Endodermal cell (in vitro differentiated cells): ENCODE measurements around the gene SECISBP2. TPM values are rescaled to one million over a fixed set of nuclear protein-coding genes. Genes with fewer than 3 reads are reported as not detected.
A peak's percentile ranks its signal among the peaks of the same experiment; 100 is the strongest.

Source experiments
- DNase-seq: peaks from one replicate; pipeline ENCODE4 v3.0.0-alpha.2; 2017
- H3K27ac ChIP-seq: 2 replicates; pipeline ENCODE4 v1.5.1; 2013; ENCODE audit warnings: mild to moderate bottlenecking, low read depth, low read length, moderate library complexity
- H3K27me3 ChIP-seq: 2 replicates; pipeline ENCODE4 v1.6.1; 2013; ENCODE audit warnings: mild to moderate bottlenecking, low read length, moderate library complexity; ENCODE audit not compliant: insufficient read depth, control insufficient read depth, poor library complexity, severe bottlenecking
- H3K36me3 ChIP-seq: 2 replicates; pipeline ENCODE4 v1.7.0; 2013; ENCODE audit warnings: mild to moderate bottlenecking, low read length, moderate library complexity; ENCODE audit not compliant: control insufficient read depth, insufficient read depth
- H3K4me1 ChIP-seq: one replicate; pipeline ENCODE4 v1.7.0; 2013; ENCODE audit warnings: low read length; ENCODE audit not compliant: control insufficient read depth, insufficient read depth
- H3K4me3 ChIP-seq: 2 replicates; pipeline ENCODE4 v1.5.1; 2013; ENCODE audit warnings: mild to moderate bottlenecking, low read length, moderate library complexity
- H3K9ac ChIP-seq: 2 replicates; pipeline ENCODE4 v1.6.1; 2013; ENCODE audit warnings: mild to moderate bottlenecking, low read length, moderate library complexity; ENCODE audit not compliant: poor library complexity, severe bottlenecking; ENCODE audit errors: extremely low read depth
- H3K9me3 ChIP-seq: 2 replicates; pipeline ENCODE4 v1.6.1; 2013; ENCODE audit warnings: mild to moderate bottlenecking, low read length, moderate library complexity; ENCODE audit not compliant: control insufficient read depth
- H3K27ac Mint-ChIP-seq: 2 replicates; pipeline ENCODE4 v1.8.0; 2020; ENCODE audit warnings: mixed read lengths
- H3K27me3 Mint-ChIP-seq: 2 replicates; pipeline ENCODE4 v1.8.0; 2021; ENCODE audit warnings: mild to moderate bottlenecking, mixed read lengths; ENCODE audit not compliant: insufficient read depth
- H3K36me3 Mint-ChIP-seq: 2 replicates; pipeline ENCODE4 v1.8.0; 2020; ENCODE audit warnings: low read depth, mixed read lengths
- H3K4me1 Mint-ChIP-seq: 2 replicates; pipeline ENCODE4 v1.8.0; 2020; ENCODE audit warnings: mixed read lengths
- H3K4me3 Mint-ChIP-seq: 2 replicates; pipeline ENCODE4 v1.8.0; 2020; ENCODE audit warnings: mild to moderate bottlenecking, moderate library complexity, mixed read lengths
- H3K9me3 Mint-ChIP-seq: 2 replicates; pipeline ENCODE4 v1.8.0; 2020; ENCODE audit warnings: mild to moderate bottlenecking, mixed read lengths
- CTCF ChIP-seq: fragments of 200-600 bp; sonication (generic); conservative IDR thresholded peaks from 2 replicates; pipeline ENCODE4 v1.5.0; 2021; ENCODE audit warnings: antibody characterized with exemption, mild to moderate bottlenecking
- WGBS, 2 experiments: methylation state at CpG; one replicate each; pipeline versions ENCODE4 v1.1.5 to v1.1.7; 2013; ENCODE audit warnings: missing lambda C conversion rate in 2 of 2, mixed read lengths in 1 of 2; ENCODE audit not compliant: insufficient coverage in 1 of 2, insufficient read length in 1 of 2; 5-methylcytosine and 5-hydroxymethylcytosine counted together
- total RNA-seq, 2 donors: library from RNA; stranded (reverse); fragmentation: NEBNext Ultra II Directional in 1 of 2; extraction: Animal tissue kit (Norgen Biotek cat#: 25700) in 1 of 2; gene quantifications; 2 replicates in 1 of 2; 3 replicates in 1 of 2; pipeline ENCODE4 v1.2.1, GENCODE V29; 2021

Gene SECISBP2
- total RNA-seq, 2 donors from 2014 or later, result 55.7 to 56.0 TPM

DNA sequence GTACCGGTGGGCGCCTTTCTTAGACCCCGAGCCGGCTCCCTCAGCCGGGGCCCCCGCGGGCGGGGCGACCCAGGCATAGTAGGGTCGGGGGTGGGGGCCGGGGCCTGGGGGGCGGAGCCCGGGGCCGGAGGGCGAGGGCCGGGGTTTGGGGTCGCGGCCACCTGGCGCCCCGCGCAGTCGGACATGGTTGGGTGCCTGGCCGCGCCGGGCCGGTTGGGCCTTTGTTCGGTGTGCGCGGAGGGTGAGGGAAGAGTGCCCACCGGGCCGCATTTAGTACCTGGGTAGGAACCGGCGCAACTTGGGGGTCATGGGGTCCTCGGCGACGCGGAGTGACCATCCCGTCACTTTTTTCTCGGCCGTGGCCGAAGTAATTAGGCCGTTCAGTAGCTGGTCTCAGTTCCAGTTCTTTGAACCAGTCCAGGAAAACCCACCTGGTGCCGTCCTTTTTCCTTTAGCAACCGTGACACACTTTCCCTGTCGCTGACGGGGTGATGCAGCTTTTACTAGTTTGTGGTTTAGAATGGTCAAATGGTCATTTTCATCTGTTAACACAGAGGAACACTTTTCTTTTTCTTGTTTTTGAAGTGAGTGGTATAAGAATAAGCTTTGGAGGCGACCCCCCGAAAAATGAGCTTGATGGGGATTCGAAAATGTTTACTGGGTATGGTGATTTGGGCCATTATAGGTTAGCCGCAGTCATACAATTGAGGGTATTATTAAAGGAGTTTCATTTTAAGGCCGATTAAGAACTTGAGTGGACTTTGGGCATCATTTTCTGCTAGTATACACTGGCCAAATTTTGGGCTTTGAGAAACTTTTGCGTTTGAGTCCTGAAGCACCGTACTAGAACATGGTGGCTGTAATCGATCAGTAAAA, 6.7 kb upstream of the SECISBP2 start:
- Histone ChIP-seq H3K9ac (peak overlapping the region; percentile 98), H3K36me3 (peaks cover 36% of the 10 kb centered on the region), H3K27me3 (no peaks in the 10 kb centered on the region), H3K27ac (peak overlapping the region; percentile 90), H3K4me1 (peaks cover 7% of the 10 kb centered on the region), H3K4me3 (peak overlapping the region; percentile 96), H3K9me3 (no peaks in the 10 kb centered on the region)
- peak overlapping the region; percentile 94 for H3K4me3 Mint-ChIP-seq
- DNase-seq, result no peak
- peaks cover 20% of the 10 kb centered on the region for H3K4me1 Mint-ChIP-seq
- H3K9me3 Mint-ChIP-seq, result no peaks in the 10 kb centered on the region
- no peaks in the 10 kb centered on the region for H3K27me3 Mint-ChIP-seq
- H3K27ac Mint-ChIP-seq, result peak overlapping the region; percentile 99
- WGBS, 2 experiments, result 0% methylated on average over 19 to 54 of the region's 54 CpGs
- no peak for TF ChIP-seq CTCF
- H3K36me3 Mint-ChIP-seq, result peaks cover 25% of the 10 kb centered on the region

- TF ChIP-seq CTCF, result no peak
- H3K4me3 ChIP-seq, result peak overlapping the region; percentile 96
- DNase-seq, result no peak
- H3K27me3 Mint-ChIP-seq, result no peaks in the 10 kb centered on the region
- 0% methylated on average over 6 to 8 of the region's 8 CpGs for WGBS, 2 experiments
- no peaks in the 10 kb centered on the region for H3K27me3 ChIP-seq
- H3K9me3 Mint-ChIP-seq, result no peaks in the 10 kb centered on the region
- no peak overlapping the region for H3K27ac ChIP-seq
- peak overlapping the region; percentile 94 for H3K27ac Mint-ChIP-seq
- H3K4me1 Mint-ChIP-seq, result peaks cover 19% of the 10 kb centered on the region
- H3K4me1 ChIP-seq, result peaks cover 7% of the 10 kb centered on the region
- peak overlapping the region; percentile 94 for H3K4me3 Mint-ChIP-seq
- peak overlapping the region; percentile 98 for H3K9ac ChIP-seq
- H3K9me3 ChIP-seq, result no peaks in the 10 kb centered on the region
- peaks cover 43% of the 10 kb centered on the region for H3K36me3 ChIP-seq
- peaks cover 26% of the 10 kb centered on the region for H3K36me3 Mint-ChIP-seq
These were observed 6.1 kb upstream of the SECISBP2 start for GRCh38 chr9:89312222-89312571.

- peak overlapping the region; percentile 98 for H3K9ac ChIP-seq
- H3K4me1 ChIP-seq, result peaks cover 7% of the 10 kb centered on the region
- no peak overlapping the region for H3K27ac ChIP-seq
- H3K36me3 ChIP-seq, result peaks cover 49% of the 10 kb centered on the region
- H3K36me3 Mint-ChIP-seq, result peaks cover 27% of the 10 kb centered on the region
- TF ChIP-seq CTCF, result no peak
- H3K27me3 Mint-ChIP-seq, result no peaks in the 10 kb centered on the region
- peaks cover 19% of the 10 kb centered on the region for H3K4me1 Mint-ChIP-seq
- 69% methylated on average over 1 of the region's 1 CpG; no CpG with 5 or more reads in 1 of the 2 experiments for WGBS, 2 experiments
- H3K27me3 ChIP-seq, result no peaks in the 10 kb centered on the region
- H3K27ac Mint-ChIP-seq, result peak overlapping the region; percentile 42
- H3K9me3 Mint-ChIP-seq, result no peaks in the 10 kb centered on the region
- H3K9me3 ChIP-seq, result no peaks in the 10 kb centered on the region
- DNase-seq, result no peak
- peak overlapping the region; percentile 96 for H3K4me3 ChIP-seq
- H3K4me3 Mint-ChIP-seq, result peak overlapping the region; percentile 94
These were observed 4.5 kb upstream of the SECISBP2 start for GRCh38 chr9:89313842-89314241.
